PC-9 (cell line): ENCODE measurements around the gene NRP1.

ENCODE experiments used
- EZH2 ChIP-seq: fragments of 200-600 bp; sonication (generic); IDR thresholded peaks from 2 replicates; pipeline ENCODE4 v1.8.0; 2017; ENCODE audit warnings: antibody characterized with exemption, low read depth
- TF ChIP-seq, protein P1 (sequence below): fragments of 200-600 bp; sonication (generic); conservative IDR thresholded peaks from 2 replicates; pipeline ENCODE4 v1.6.1; 2017; ENCODE audit warnings: mixed run types, antibody characterized with exemption, mild to moderate bottlenecking, moderate library complexity

- TF ChIP-seq, protein P1, sequence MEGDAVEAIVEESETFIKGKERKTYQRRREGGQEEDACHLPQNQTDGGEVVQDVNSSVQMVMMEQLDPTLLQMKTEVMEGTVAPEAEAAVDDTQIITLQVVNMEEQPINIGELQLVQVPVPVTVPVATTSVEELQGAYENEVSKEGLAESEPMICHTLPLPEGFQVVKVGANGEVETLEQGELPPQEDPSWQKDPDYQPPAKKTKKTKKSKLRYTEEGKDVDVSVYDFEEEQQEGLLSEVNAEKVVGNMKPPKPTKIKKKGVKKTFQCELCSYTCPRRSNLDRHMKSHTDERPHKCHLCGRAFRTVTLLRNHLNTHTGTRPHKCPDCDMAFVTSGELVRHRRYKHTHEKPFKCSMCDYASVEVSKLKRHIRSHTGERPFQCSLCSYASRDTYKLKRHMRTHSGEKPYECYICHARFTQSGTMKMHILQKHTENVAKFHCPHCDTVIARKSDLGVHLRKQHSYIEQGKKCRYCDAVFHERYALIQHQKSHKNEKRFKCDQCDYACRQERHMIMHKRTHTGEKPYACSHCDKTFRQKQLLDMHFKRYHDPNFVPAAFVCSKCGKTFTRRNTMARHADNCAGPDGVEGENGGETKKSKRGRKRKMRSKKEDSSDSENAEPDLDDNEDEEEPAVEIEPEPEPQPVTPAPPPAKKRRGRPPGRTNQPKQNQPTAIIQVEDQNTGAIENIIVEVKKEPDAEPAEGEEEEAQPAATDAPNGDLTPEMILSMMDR = no peak
- no peak for TF ChIP-seq EZH2
Measured at GRCh38 chr10:33201056-33201780, 133.2 kb downstream of the NRP1 start.
